IMR-90 (cell line): ENCODE data around the gene ARHGEF12. TPM values are rescaled to one million over a fixed set of nuclear protein-coding genes. Genes with fewer than 3 reads are reported as not detected.

ENCODE experiments used
- ATAC-seq: fragments of 200-7000 bp; cut with Tn5 transposase; 2 replicates; pipeline ENCODE4 v1.9.1; 2020; ENCODE audit warnings: low read depth, mild to moderate bottlenecking, moderate library complexity
- BruUV-seq: library from RNA; stranded (reverse); fragments of 400-500 nt; replicated peaks from 2 replicates; lab custom pipeline; 2021; lab: Mats Ljungman, UMichigan
- CTCF ChIA-PET: fragments of 300-600 bp; formaldehyde crosslinking; extraction: SDS; loops from one replicate; lab custom pipeline; 2021; ENCODE audit warnings: antibody characterized with exemption; lab: Yijun Ruan, JAX
- POLR2A ChIA-PET: fragments of 300-600 bp; sonication (Branson Sonifier 250); formaldehyde crosslinking; loops from one replicate; lab custom pipeline; 2022; ENCODE audit warnings: antibody characterized with exemption; ENCODE audit not compliant: unreplicated experiment; lab: Charles Lee
- DNase-seq: peaks from one replicate; pipeline ENCODE4 v3.0.0; 2013
- H2AFZ ChIP-seq: replicated peaks from 2 replicates; pipeline ENCODE3; 2013; ENCODE audit warnings: low read length, mild to moderate bottlenecking; ENCODE audit not compliant: poor library complexity
- H2AK5ac ChIP-seq: 2 replicates; pipeline ENCODE4 v1.6.1; 2013; ENCODE audit warnings: low read depth, low read length, inconsistent platforms
- H2AK9ac ChIP-seq: replicated peaks from 2 replicates; pipeline ENCODE3; 2013; ENCODE audit warnings: mild to moderate bottlenecking, low read depth, low read length, moderate library complexity; ENCODE audit not compliant: poor library complexity
- H2BK120ac ChIP-seq: 2 replicates; pipeline ENCODE4 v1.6.1; 2013; ENCODE audit warnings: low read depth, low read length, inconsistent platforms
- H2BK15ac ChIP-seq: 3 replicates; pipeline ENCODE4 v1.6.1; 2013; ENCODE audit warnings: low read depth, low read length, inconsistent platforms
- H2BK20ac ChIP-seq: 2 replicates; pipeline ENCODE4 v1.6.1; 2013; ENCODE audit warnings: low read depth, mild to moderate bottlenecking, inconsistent platforms, low read length, moderate library complexity
- H2BK5ac ChIP-seq: 2 replicates; pipeline ENCODE4 v1.6.1; 2013; ENCODE audit warnings: mild to moderate bottlenecking, low read depth, low read length, inconsistent platforms; ENCODE audit not compliant: poor library complexity, severe bottlenecking
- H3K14ac ChIP-seq: replicated peaks from 2 replicates; pipeline ENCODE4 v1.6.1; 2013; ENCODE audit warnings: low read depth, low read length, inconsistent platforms
- H3K18ac ChIP-seq: 2 replicates; pipeline ENCODE4 v1.6.1; 2013; ENCODE audit warnings: low read depth, low read length, control low read depth
- H3K23ac ChIP-seq: 2 replicates; pipeline ENCODE4 v1.6.1; 2013; ENCODE audit warnings: low read depth, low read length, inconsistent platforms
- H3K27ac ChIP-seq: 2 replicates; pipeline ENCODE4 v1.5.1; 2013; ENCODE audit warnings: mild to moderate bottlenecking, control low read depth, low read length; ENCODE audit not compliant: insufficient read depth
- H3K27me3 ChIP-seq: 2 replicates; pipeline ENCODE4 v1.6.1; 2013; ENCODE audit warnings: low read length; ENCODE audit not compliant: control insufficient read depth, insufficient read depth
- H3K36me3 ChIP-seq: 2 replicates; pipeline ENCODE4 v1.6.1; 2013; ENCODE audit warnings: low read length, mixed read lengths; ENCODE audit not compliant: control insufficient read depth, insufficient read depth
- H3K4ac ChIP-seq: 2 replicates; pipeline ENCODE4 v1.6.1; 2013; ENCODE audit warnings: low read depth, low read length, inconsistent platforms
- H3K4me1 ChIP-seq: 2 replicates; pipeline ENCODE4 v1.6.1; 2013; ENCODE audit warnings: low read length, mixed read lengths; ENCODE audit not compliant: control insufficient read depth, insufficient read depth
- H3K4me2 ChIP-seq: 2 replicates; pipeline ENCODE4 v1.6.1; 2013; ENCODE audit warnings: low read depth, mild to moderate bottlenecking, control low read depth, low read length, moderate library complexity
- H3K4me3 ChIP-seq: 2 replicates; pipeline ENCODE4 v1.5.1; 2013; ENCODE audit warnings: low read depth, mild to moderate bottlenecking, control low read depth, low read length, moderate library complexity; ENCODE audit not compliant: insufficient read depth
- H3K56ac ChIP-seq: 2 replicates; pipeline ENCODE4 v1.6.1; 2013; ENCODE audit warnings: low read length, inconsistent platforms; ENCODE audit not compliant: insufficient read depth; ENCODE audit errors: extremely low read depth
- H3K79me1 ChIP-seq, 2 experiments: 2 replicates each; pipeline ENCODE4 v1.6.1; 2013; ENCODE audit warnings: low read length in 2 of 2, inconsistent platforms in 1 of 2, low read depth in 1 of 2
- H3K9ac ChIP-seq: 2 replicates; pipeline ENCODE4 v1.6.1; 2013; ENCODE audit warnings: low read depth, low read length, control low read depth
- H3K9me1 ChIP-seq: 2 replicates; pipeline ENCODE4 v1.6.1; 2013; ENCODE audit warnings: low read length, inconsistent platforms; ENCODE audit not compliant: insufficient read depth
- H3K9me3 ChIP-seq: 2 replicates; pipeline ENCODE4 v1.6.1; 2013; ENCODE audit warnings: low read length; ENCODE audit not compliant: control insufficient read depth, insufficient read depth
- H4K20me1 ChIP-seq: 2 replicates; pipeline ENCODE4 v1.6.1; 2013; ENCODE audit warnings: low read length, inconsistent platforms; ENCODE audit not compliant: insufficient read depth
- H4K5ac ChIP-seq: 2 replicates; pipeline ENCODE4 v1.6.1; 2013; ENCODE audit warnings: mild to moderate bottlenecking, low read depth, low read length, control low read depth
- H4K8ac ChIP-seq, 2 experiments: 2 replicates each; pipeline ENCODE4 v1.6.1; 2013; ENCODE audit warnings: low read depth in 2 of 2, low read length in 2 of 2, control low read depth in 1 of 2, inconsistent platforms in 1 of 2
- H4K91ac ChIP-seq: 2 replicates; pipeline ENCODE4 v1.6.1; 2013; ENCODE audit warnings: low read depth, low read length, inconsistent platforms; ENCODE audit not compliant: insufficient read depth
- BHLHE40 ChIP-seq: fragments of 150-350 bp; IDR thresholded peaks from 2 replicates; pipeline ENCODE4 v1.6.1; 2016; ENCODE audit warnings: mild to moderate bottlenecking, low read depth, low read length
- CHD1 ChIP-seq: IDR thresholded peaks from 2 replicates; pipeline ENCODE4 v1.6.1; 2012; ENCODE audit warnings: low read depth, low read length, improper control_type of control experiment
- MAFK ChIP-seq: IDR thresholded peaks from 2 replicates; pipeline ENCODE4 v1.6.1; 2012; ENCODE audit warnings: low read depth, low read length, improper control_type of control experiment
- MAZ ChIP-seq: IDR thresholded peaks from 2 replicates; pipeline ENCODE4 v1.6.1; 2012; ENCODE audit warnings: low read depth, mild to moderate bottlenecking, low read length, improper control_type of control experiment, moderate library complexity, borderline replicate concordance
- MXI1 ChIP-seq: IDR thresholded peaks from 2 replicates; pipeline ENCODE4 v1.6.1; 2012; ENCODE audit warnings: low read depth, mild to moderate bottlenecking, low read length, moderate library complexity, borderline replicate concordance
- POLR2A ChIP-seq: IDR thresholded peaks from 2 replicates; pipeline ENCODE4 v1.6.1; 2012; ENCODE audit warnings: mild to moderate bottlenecking, low read depth, low read length
- SMC3 ChIP-seq: fragments of 150-350 bp; IDR thresholded peaks from 2 replicates; pipeline ENCODE4 v1.6.1; 2016; ENCODE audit warnings: low read depth, mild to moderate bottlenecking, antibody characterized with exemption, low read length, moderate library complexity
- WGBS, 2 experiments: methylation state at CpG; one replicate each; pipeline versions ENCODE4 v1.1.5 to v1.1.7; 2013; ENCODE audit warnings: missing lambda C conversion rate in 2 of 2; ENCODE audit not compliant: insufficient read length in 1 of 2; ENCODE audit errors: extremely low coverage in 2 of 2; 5-methylcytosine and 5-hydroxymethylcytosine counted together
- dilution Hi-C: fragments of 300-500 bp; cut with HindIII; formaldehyde crosslinking; loops from one replicate; pipeline ENCODE4 v1.14.3; 2018; ENCODE audit warnings: low sequenced_read_pairs; ENCODE audit not compliant: unreplicated experiment
- in situ Hi-C: fragments of 300-500 bp; cut with MboI; formaldehyde crosslinking; loops from 3 replicates; pipeline ENCODE4 v1.14.3; 2019; ENCODE audit warnings: low sequenced_read_pairs, inconsistent platforms, mixed read lengths
- intact Hi-C: fragments of 100-400 bp; cut with micrococcal nuclease; formaldehyde crosslinking; loops from 2 replicates; pipeline ENCODE4 v1.10.0; 2022
- polyA plus RNA-seq, 3 experiments: library from polyadenylated mRNA; depleted of rRNA; stranded (reverse); fragments of >200 nt; gene quantifications; 2 replicates each; pipeline ENCODE4 v1.2.3, GENCODE V29; 2012; ENCODE audit warnings: low replicate concordance in 1 of 3
- total RNA-seq: library from RNA; depleted of rRNA; stranded (reverse); fragments of >200 nt; gene quantifications from 2 replicates; pipeline ENCODE4 v1.2.3, GENCODE V29; 2012

The ARHGEF12 gene
- total and polyA plus RNA-seq, 2 of the 4 experiments (the other 2 are of a cell fraction), result 25.5 to 115 TPM

GRCh38 chr11:120307476-120307875 is 28.7 kb upstream of the ARHGEF12 start:
- peaks cover 6% of the 10 kb centered on the region; the same call in 1 of the 2 replicates for H3K4me1 ChIP-seq
- no peaks in the 10 kb centered on the region for H3K36me3 ChIP-seq
- H2BK15ac ChIP-seq, result no peak overlapping the region
- no peak overlapping the region for H2BK120ac ChIP-seq
- CTCF ChIA-PET, result no interaction called here
- H3K56ac ChIP-seq, result no peak overlapping the region
- H3K18ac ChIP-seq, result no peak overlapping the region
- H2AK5ac ChIP-seq, result no peak overlapping the region
- no peak for TF ChIP-seq SMC3
- TF ChIP-seq POLR2A, result no peak
- no peak for TF ChIP-seq MAZ
- TF ChIP-seq MXI1, result no peak
- no peak for TF ChIP-seq MAFK
- no peak for TF ChIP-seq CHD1
- TF ChIP-seq BHLHE40, result no peak
- H3K9me3 ChIP-seq, result no peaks in the 10 kb centered on the region
- ATAC-seq (no peak), DNase-seq (no peak)
- in situ Hi-C loops, result loop anchor here (25.0 kb wide), 1 partner anchor 380 kb away; no protein-coding TSS in a partner anchor
- H4K8ac ChIP-seq, result no peak overlapping the region
- no peak overlapping the region for H3K9ac ChIP-seq
- no peak overlapping the region for H3K23ac ChIP-seq
- intact Hi-C loops, result no loop called here
- H4K20me1 ChIP-seq, result no peaks in the 10 kb centered on the region
- no peak overlapping the region for H2BK20ac ChIP-seq
- BruUV-seq, result no TSS peak
- no peaks in the 10 kb centered on the region for H3K79me1 ChIP-seq
- H2BK5ac ChIP-seq, result no peak overlapping the region
- peak overlapping the region; percentile 87 for H2AFZ ChIP-seq
- no peak overlapping the region for H3K4ac ChIP-seq
- 100% methylated on average over 2 of the region's 11 CpGs; no CpG with 5 or more reads in 1 of the 2 experiments for WGBS, 2 experiments
- H3K27ac ChIP-seq, result no peak overlapping the region
- peaks cover 22% of the 10 kb centered on the region; the same call in 1 of the 2 replicates for H3K9me1 ChIP-seq
- no peak overlapping the region for H3K14ac ChIP-seq
- H4K5ac ChIP-seq, result no peak overlapping the region
- H4K91ac ChIP-seq, result no peak overlapping the region
- H3K4me2 ChIP-seq, result no peak overlapping the region
- H3K27me3 ChIP-seq, result peaks cover 15% of the 10 kb centered on the region
- H3K4me3 ChIP-seq, result no peak overlapping the region
- POLR2A ChIA-PET, result no interaction called here
- no peak overlapping the region for H2AK9ac ChIP-seq
- dilution Hi-C loops, result no loop called here
